Measurements from ENCODE around the gene SPCS1. TPM values are rescaled to one million over a fixed set of nuclear protein-coding genes. Genes with fewer than 3 reads are reported as not detected.

The SPCS1 gene
- total RNA-seq, 1 donor from 2014 or later = 142 TPM

- Histone ChIP-seq H3K4me3 (no peak overlapping the region), H4K20me1 (ENCODE audit: low read depth) (peaks cover 7% of the 10 kb centered on the region)
- H3K27ac Mint-ChIP-seq = no peak overlapping the region
Observed at GRCh38 chr3:52688266-52688665, 17.6 kb upstream of the SPCS1 start.

DNA sequence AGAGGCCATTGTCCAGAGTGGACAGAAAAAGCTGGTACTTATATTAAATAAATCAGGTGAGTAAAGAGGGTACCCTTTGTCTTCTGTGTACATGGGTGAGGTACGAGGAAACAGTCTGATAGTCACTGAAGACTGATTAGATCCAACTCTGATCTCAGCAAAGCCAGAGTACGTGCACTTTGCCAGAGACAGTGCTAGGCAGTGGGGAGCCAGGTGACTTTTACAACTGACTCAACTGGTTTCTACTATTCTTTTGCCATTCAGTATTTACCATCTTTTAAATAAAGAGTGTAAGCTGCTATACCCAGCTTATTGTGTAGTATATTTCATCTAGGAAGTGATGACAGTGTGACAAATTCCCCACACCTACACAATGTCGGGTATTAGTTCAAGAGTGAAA is 16.8 kb upstream of the SPCS1 start:
- Histone ChIP-seq H3K4me3 (no peak overlapping the region), H2AFZ (replicated peaks) (no peak overlapping the region), H3K27me3 (no peaks in the 10 kb centered on the region), H3K4me2 (no peak overlapping the region), H3K36me3 (peaks cover 39% of the 10 kb centered on the region), H3F3A (ENCODE audit: low read depth) (peaks cover 69% of the 10 kb centered on the region), H3K9ac (no peak overlapping the region), H4K20me1 (ENCODE audit: low read depth) (peaks cover 7% of the 10 kb centered on the region), H3K27ac (no peak overlapping the region), H3K9me3 (ENCODE audit: low read depth) (no peaks in the 10 kb centered on the region), H3K79me2 (ENCODE audit: low read depth) (peaks cover 71% of the 10 kb centered on the region), H3K4me1 (peaks cover 19% of the 10 kb centered on the region)
- Mint-ChIP-seq H3K36me3 (peaks cover 32% of the 10 kb centered on the region), H3K27me3 (ENCODE audit: insufficient read depth, low read depth) (peaks cover 2% of the 10 kb centered on the region), H3K4me1 (peaks cover 19% of the 10 kb centered on the region), H3K4me3 (no peak overlapping the region), H3K27ac (no peak overlapping the region), H3K9me3 (no peaks in the 10 kb centered on the region)
- TF ChIP-seq CTCF (IDR thresholded peaks at IDR 0.05) (no peak), EZH2 (IDR thresholded peaks at IDR 0.05) (no peak), EZH2phosphoT487 (IDR thresholded peaks at IDR 0.05) (no peak)
- DNase-seq (ENCODE audit: low spot score) = no peak

More at GRCh38 chr3:52688266-52688665, 17.6 kb upstream of the SPCS1 start:
- Mint-ChIP-seq H3K4me3 (peak overlapping the region; percentile 1), H3K36me3 (peaks cover 26% of the 10 kb centered on the region), H3K4me1 (peaks cover 21% of the 10 kb centered on the region), H3K27me3 (ENCODE audit: insufficient read depth, low read depth) (peaks cover 2% of the 10 kb centered on the region), H3K9me3 (no peaks in the 10 kb centered on the region)
- Histone ChIP-seq H3K36me3 (peaks cover 33% of the 10 kb centered on the region), H3K4me2 (no peak overlapping the region), H3K79me2 (ENCODE audit: low read depth) (peaks cover 79% of the 10 kb centered on the region), H3K27me3 (no peaks in the 10 kb centered on the region), H3F3A (ENCODE audit: low read depth) (peaks cover 62% of the 10 kb centered on the region), H3K4me1 (peaks cover 21% of the 10 kb centered on the region), H3K27ac (no peak overlapping the region), H2AFZ (replicated peaks) (no peak overlapping the region), H3K9ac (no peak overlapping the region), H3K9me3 (ENCODE audit: low read depth) (no peaks in the 10 kb centered on the region)
- TF ChIP-seq EZH2 (IDR thresholded peaks at IDR 0.05) (no peak), EZH2phosphoT487 (IDR thresholded peaks at IDR 0.05) (no peak), CTCF (IDR thresholded peaks at IDR 0.05) (no peak)
- no peak for DNase-seq (ENCODE audit: low spot score)

GRCh38 chr3:52690560-52690959 is 15.3 kb upstream of the SPCS1 start:
- no peaks in the 10 kb centered on the region for H3K27me3 ChIP-seq
- H3K79me2 ChIP-seq (ENCODE audit: low read depth) = peaks cover 59% of the 10 kb centered on the region
- TF ChIP-seq EZH2 (IDR thresholded peaks at IDR 0.05) = no peak
- TF ChIP-seq EZH2phosphoT487 (IDR thresholded peaks at IDR 0.05) = no peak
- TF ChIP-seq CTCF (IDR thresholded peaks at IDR 0.05) = no peak
- Mint-ChIP-seq H3K27me3 (ENCODE audit: insufficient read depth, low read depth) (peaks cover 2% of the 10 kb centered on the region), H3K4me1 (peaks cover 12% of the 10 kb centered on the region), H3K9me3 (no peaks in the 10 kb centered on the region), H3K36me3 (peaks cover 38% of the 10 kb centered on the region), H3K27ac (no peak overlapping the region), H3K4me3 (no peak overlapping the region)
- H2AFZ ChIP-seq (replicated peaks) = no peak overlapping the region
- peaks cover 39% of the 10 kb centered on the region for H3K36me3 ChIP-seq
- H4K20me1 ChIP-seq (ENCODE audit: low read depth) = peaks cover 7% of the 10 kb centered on the region
- H3K9me3 ChIP-seq (ENCODE audit: low read depth) = no peaks in the 10 kb centered on the region
- peaks cover 12% of the 10 kb centered on the region for H3K4me1 ChIP-seq
- no peak for DNase-seq (ENCODE audit: low spot score)
- no peak overlapping the region for H3K4me2 ChIP-seq
- H3K27ac ChIP-seq = no peak overlapping the region
- no peak overlapping the region for H3K4me3 ChIP-seq
- peaks cover 78% of the 10 kb centered on the region for H3F3A ChIP-seq (ENCODE audit: low read depth)
- no peak overlapping the region for H3K9ac ChIP-seq

Data from neural progenitor cell (in vitro differentiated cells).